ENCODE measurements around the gene LRRC4C. TPM values are rescaled to one million over a fixed set of nuclear protein-coding genes. Genes with fewer than 3 reads are reported as not detected.

Gene LRRC4C
- polyA plus RNA-seq, 1 donor from 2014 or later, result 24.3 TPM

DNA sequence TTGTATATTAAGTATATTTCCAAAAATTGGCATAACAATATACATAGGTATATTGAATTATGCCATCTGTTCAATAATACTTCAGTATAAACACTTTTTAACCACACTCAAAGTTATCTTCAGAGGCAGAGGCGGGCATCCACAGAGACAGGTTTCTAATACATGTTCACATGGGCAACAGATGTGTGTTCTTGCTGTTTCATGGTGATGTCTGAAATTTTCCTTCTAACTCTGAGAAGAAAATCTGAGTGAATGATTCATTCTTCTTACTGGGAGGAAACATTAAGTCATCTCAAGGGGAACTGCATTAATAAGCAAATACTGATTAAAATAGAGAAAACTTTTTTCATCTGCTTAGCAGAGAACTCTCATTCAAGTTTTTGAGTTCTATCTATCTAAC, 1074.5 kb downstream of the LRRC4C start:
- Histone ChIP-seq H3K27me3 (ENCODE audit: insufficient read depth, low read depth, low read length) (no peaks in the 10 kb centered on the region), H3K9me3 (ENCODE audit: low read length) (no peaks in the 10 kb centered on the region), H2AFZ (ENCODE audit: low read depth, low read length) (no peak overlapping the region), H3K9ac (ENCODE audit: low read length) (no peak overlapping the region), H3K4me3 (ENCODE audit: low read length) (no peak overlapping the region), H3K27ac (ENCODE audit: low read length) (no peak overlapping the region), H3K36me3 (ENCODE audit: insufficient read depth, low read length) (no peaks in the 10 kb centered on the region), H3K9me2 (ENCODE audit: insufficient read depth, low read length) (no peaks in the 10 kb centered on the region), H3K4me2 (ENCODE audit: low read length) (no peak overlapping the region), H3K79me2 (replicated peaks; ENCODE audit: insufficient read depth, low read length) (no peaks in the 10 kb centered on the region), H3F3A (ENCODE audit: insufficient read depth, low read length, poor library complexity, severe bottlenecking) (peaks cover 4% of the 10 kb centered on the region), H4K20me1 (ENCODE audit: insufficient read depth) (no peaks in the 10 kb centered on the region)
- TF ChIP-seq MXI1 (conservative IDR thresholded peaks at IDR 0.05; ENCODE audit: poor library complexity, severe bottlenecking), result no peak
- TF ChIP-seq TAF1 (IDR thresholded peaks at IDR 0.05; ENCODE audit: low read depth), result no peak
- no peak for TF ChIP-seq REST (IDR thresholded peaks at IDR 0.05; ENCODE audit: borderline replicate concordance)
- no peak for TF ChIP-seq POLR2AphosphoS5 (IDR thresholded peaks at IDR 0.05)
- TF ChIP-seq EP300 (conservative IDR thresholded peaks at IDR 0.05; ENCODE audit: poor library complexity, severe bottlenecking), result no peak
- TF ChIP-seq, protein P1, sequence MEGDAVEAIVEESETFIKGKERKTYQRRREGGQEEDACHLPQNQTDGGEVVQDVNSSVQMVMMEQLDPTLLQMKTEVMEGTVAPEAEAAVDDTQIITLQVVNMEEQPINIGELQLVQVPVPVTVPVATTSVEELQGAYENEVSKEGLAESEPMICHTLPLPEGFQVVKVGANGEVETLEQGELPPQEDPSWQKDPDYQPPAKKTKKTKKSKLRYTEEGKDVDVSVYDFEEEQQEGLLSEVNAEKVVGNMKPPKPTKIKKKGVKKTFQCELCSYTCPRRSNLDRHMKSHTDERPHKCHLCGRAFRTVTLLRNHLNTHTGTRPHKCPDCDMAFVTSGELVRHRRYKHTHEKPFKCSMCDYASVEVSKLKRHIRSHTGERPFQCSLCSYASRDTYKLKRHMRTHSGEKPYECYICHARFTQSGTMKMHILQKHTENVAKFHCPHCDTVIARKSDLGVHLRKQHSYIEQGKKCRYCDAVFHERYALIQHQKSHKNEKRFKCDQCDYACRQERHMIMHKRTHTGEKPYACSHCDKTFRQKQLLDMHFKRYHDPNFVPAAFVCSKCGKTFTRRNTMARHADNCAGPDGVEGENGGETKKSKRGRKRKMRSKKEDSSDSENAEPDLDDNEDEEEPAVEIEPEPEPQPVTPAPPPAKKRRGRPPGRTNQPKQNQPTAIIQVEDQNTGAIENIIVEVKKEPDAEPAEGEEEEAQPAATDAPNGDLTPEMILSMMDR (IDR thresholded peaks at IDR 0.05; ENCODE audit: poor library complexity, severe bottlenecking), result no peak
- no peak for TF ChIP-seq SMC3 (conservative IDR thresholded peaks at IDR 0.05; ENCODE audit: poor library complexity)
- no peak for TF ChIP-seq RAD21 (conservative IDR thresholded peaks at IDR 0.05)
- no peak for TF ChIP-seq EZH2 (IDR thresholded peaks at IDR 0.05; ENCODE audit: borderline replicate concordance, insufficient read depth, low read length, poor library complexity, severe bottlenecking)

DNA sequence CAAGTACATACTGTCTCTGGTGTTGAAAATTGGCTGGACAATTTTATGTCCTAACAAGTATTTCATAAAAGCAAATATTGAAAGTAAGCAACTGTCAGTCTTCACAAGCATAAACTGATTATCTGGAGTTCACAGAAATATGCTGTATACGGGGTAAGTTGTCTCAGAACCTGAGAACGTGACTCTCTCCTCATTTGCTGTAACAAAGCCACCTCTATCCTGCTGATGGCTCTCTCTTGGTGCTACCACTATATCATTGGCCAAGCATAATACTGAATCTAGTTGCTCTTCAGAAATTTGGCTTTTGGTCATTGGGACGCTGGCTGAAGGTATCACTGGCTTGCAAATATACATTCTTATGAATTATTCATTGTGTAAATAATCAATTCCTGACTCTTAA, 1078.0 kb downstream of the LRRC4C start:
- Histone ChIP-seq H3K27me3 (ENCODE audit: insufficient read depth, low read depth, low read length) (no peaks in the 10 kb centered on the region), H3K36me3 (ENCODE audit: insufficient read depth, low read length) (no peaks in the 10 kb centered on the region), H3F3A (ENCODE audit: insufficient read depth, low read length, poor library complexity, severe bottlenecking) (no peaks in the 10 kb centered on the region), H3K9me2 (ENCODE audit: insufficient read depth, low read length) (no peaks in the 10 kb centered on the region), H3K9me3 (ENCODE audit: low read length) (no peaks in the 10 kb centered on the region), H4K20me1 (ENCODE audit: insufficient read depth) (no peaks in the 10 kb centered on the region), H3K4me3 (ENCODE audit: low read length) (no peak overlapping the region), H3K9ac (ENCODE audit: low read length) (no peak overlapping the region), H2AFZ (ENCODE audit: low read depth, low read length) (no peak overlapping the region), H3K27ac (ENCODE audit: low read length) (no peak overlapping the region), H3K4me2 (ENCODE audit: low read length) (no peak overlapping the region), H3K79me2 (replicated peaks; ENCODE audit: insufficient read depth, low read length) (no peaks in the 10 kb centered on the region)
- TF ChIP-seq RAD21 (conservative IDR thresholded peaks at IDR 0.05) (no peak), EP300 (conservative IDR thresholded peaks at IDR 0.05; ENCODE audit: poor library complexity, severe bottlenecking) (no peak), POLR2AphosphoS5 (IDR thresholded peaks at IDR 0.05) (no peak), MXI1 (conservative IDR thresholded peaks at IDR 0.05; ENCODE audit: poor library complexity, severe bottlenecking) (no peak), EZH2 (IDR thresholded peaks at IDR 0.05; ENCODE audit: borderline replicate concordance, insufficient read depth, low read length, poor library complexity, severe bottlenecking) (no peak), TAF1 (IDR thresholded peaks at IDR 0.05; ENCODE audit: low read depth) (no peak), SMC3 (conservative IDR thresholded peaks at IDR 0.05; ENCODE audit: poor library complexity) (no peak)

Data from neural cell (in vitro differentiated cells).